ENCODE data around the gene EPB41L5. TPM values are rescaled to one million over a fixed set of nuclear protein-coding genes. Genes with fewer than 3 reads are reported as not detected.

The EPB41L5 gene
- total RNA-seq, 1 experiment from 2014 or later = 34.9 TPM

- TF ChIP-seq ELF4 (CRISPR knock-in tag; IDR thresholded peaks at IDR 0.05; ENCODE audit: low read depth) = no peak
- TF ChIP-seq ZBTB43 (CRISPR knock-in tag; IDR thresholded peaks at IDR 0.05) = no peak
- no peak for TF ChIP-seq ATF3 (CRISPR knock-in tag; conservative IDR thresholded peaks at IDR 0.05)
- no peak for TF ChIP-seq USF2 (CRISPR knock-in tag; IDR thresholded peaks at IDR 0.05)
- no peak for TF ChIP-seq E2F5 (CRISPR knock-in tag; IDR thresholded peaks at IDR 0.05)
- no peak for TF ChIP-seq ZNF219 (CRISPR knock-in tag; IDR thresholded peaks at IDR 0.05; ENCODE audit: borderline replicate concordance)
- TF ChIP-seq ZNF281 (CRISPR knock-in tag; IDR thresholded peaks at IDR 0.05) = no peak
- no peak for TF ChIP-seq IRF2 (CRISPR knock-in tag; IDR thresholded peaks at IDR 0.05; ENCODE audit: borderline replicate concordance, low read depth)
Measured at GRCh38 chr2:120034621-120035020, 21.7 kb downstream of the EPB41L5 start (continued).

GRCh38 chr2:120036145-120036544 lies 23.3 kb downstream of the EPB41L5 start:
- ChIA-PET POLR2A (no interaction called here), CTCF (no interaction called here)
- H3K36me3 Mint-ChIP-seq = no peaks in the 10 kb centered on the region; the same call in 1 of the 2 replicates
- H3K27me3 Mint-ChIP-seq (ENCODE audit: low read depth) = no peaks in the 10 kb centered on the region
- no peak for DNase-seq (ENCODE audit: low spot score)
- ATAC-seq = no peak
- H3K27ac Mint-ChIP-seq = no peak overlapping the region
- peaks cover 6% of the 10 kb centered on the region for H3K9me3 Mint-ChIP-seq
- peaks cover 12% of the 10 kb centered on the region for H3K4me1 Mint-ChIP-seq
- H3K4me3 Mint-ChIP-seq = no peak overlapping the region
- TF ChIP-seq USF2 (CRISPR knock-in tag; IDR thresholded peaks at IDR 0.05) = no peak
- no peak for TF ChIP-seq E2F4 (CRISPR knock-in tag; IDR thresholded peaks at IDR 0.05; ENCODE audit: borderline replicate concordance, low read depth)
- no peak for TF ChIP-seq MAX (CRISPR knock-in tag; IDR thresholded peaks at IDR 0.05)
- TF ChIP-seq ZNF425 (CRISPR knock-in tag; conservative IDR thresholded peaks at IDR 0.05) = no peak
- no peak for TF ChIP-seq TEAD1 (CRISPR knock-in tag; IDR thresholded peaks at IDR 0.05)
- no peak for TF ChIP-seq NR1H2 (CRISPR knock-in tag; IDR thresholded peaks at IDR 0.05)
- no peak for TF ChIP-seq ZNF532 (CRISPR knock-in tag; IDR thresholded peaks at IDR 0.05; ENCODE audit: borderline replicate concordance)
- no peak for TF ChIP-seq OVOL2 (CRISPR knock-in tag; IDR thresholded peaks at IDR 0.05; ENCODE audit: borderline replicate concordance)
- TF ChIP-seq FOXP1 (CRISPR knock-in tag; IDR thresholded peaks at IDR 0.05; ENCODE audit: borderline replicate concordance) = no peak
- TF ChIP-seq HMGXB4 (CRISPR knock-in tag; IDR thresholded peaks at IDR 0.05) = no peak
